ENCODE results near the gene COBL.

- TF ChIP-seq SMC3 (IDR thresholded peaks at IDR 0.05; ENCODE audit: low read depth, low read length) (no peak), CTCF (conservative IDR thresholded peaks at IDR 0.05; ENCODE audit: low read depth, low read length) (no peak), MAZ (IDR thresholded peaks at IDR 0.05; ENCODE audit: borderline replicate concordance, low read depth, low read length) (no peak)
Observed at GRCh38 chr7:51103718-51104117, 212.9 kb downstream of the COBL start.

All from IMR-90 (cell line).